Measurements from ENCODE around the gene ATF1. TPM values are rescaled to one million over a fixed set of nuclear protein-coding genes. Genes with fewer than 3 reads are reported as not detected.
"Not testable (repeated sequence)": the region's sequence is repeated elsewhere in the genome, so short reads cannot be mapped to it uniquely, and the experiment has no call there.

ATF1 gene
- total RNA-seq, 2 experiments from 2014 or later, result 50.1 to 50.5 TPM

- Mint-ChIP-seq H3K4me1 (ENCODE audit: low read depth) (peaks cover 39% of the 10 kb centered on the region), H3K27ac (peak overlapping the region; percentile 87), H3K4me3 (peak overlapping the region; percentile 82), H3K36me3 (peaks cover 7% of the 10 kb centered on the region), H3K27me3 (no peaks in the 10 kb centered on the region), H3K9me3 (peaks cover 3% of the 10 kb centered on the region)
- POLR2A ChIA-PET, result interaction anchor here (0.5 to 2.9 kb wide), 11 partner anchors 9 to 577 kb away, joined by 3 to 22 read pairs (median 4); partner anchors contain the start of genes CSRNP2, LETMD1, POU6F1 and SLC11A2
- DNase-seq, result peak; percentile 78
- intact Hi-C loops (cut with micrococcal nuclease), result loop anchor here (1.0 to 10.0 kb wide), 5 partner anchors 61 to 580 kb away; partner anchors contain the start of gene CELA1
- CTCF ChIA-PET, result interaction anchor here (0.6 to 3.4 kb wide), 33 partner anchors 9 to 586 kb away, joined by 3 to 52 read pairs (median 4); partner anchors contain the start of genes DAZAP2, LETMD1, POU6F1 and SLC11A2
These were observed 589 bp downstream of the ATF1 start for GRCh38 chr12:50764286-50765094.

DNA sequence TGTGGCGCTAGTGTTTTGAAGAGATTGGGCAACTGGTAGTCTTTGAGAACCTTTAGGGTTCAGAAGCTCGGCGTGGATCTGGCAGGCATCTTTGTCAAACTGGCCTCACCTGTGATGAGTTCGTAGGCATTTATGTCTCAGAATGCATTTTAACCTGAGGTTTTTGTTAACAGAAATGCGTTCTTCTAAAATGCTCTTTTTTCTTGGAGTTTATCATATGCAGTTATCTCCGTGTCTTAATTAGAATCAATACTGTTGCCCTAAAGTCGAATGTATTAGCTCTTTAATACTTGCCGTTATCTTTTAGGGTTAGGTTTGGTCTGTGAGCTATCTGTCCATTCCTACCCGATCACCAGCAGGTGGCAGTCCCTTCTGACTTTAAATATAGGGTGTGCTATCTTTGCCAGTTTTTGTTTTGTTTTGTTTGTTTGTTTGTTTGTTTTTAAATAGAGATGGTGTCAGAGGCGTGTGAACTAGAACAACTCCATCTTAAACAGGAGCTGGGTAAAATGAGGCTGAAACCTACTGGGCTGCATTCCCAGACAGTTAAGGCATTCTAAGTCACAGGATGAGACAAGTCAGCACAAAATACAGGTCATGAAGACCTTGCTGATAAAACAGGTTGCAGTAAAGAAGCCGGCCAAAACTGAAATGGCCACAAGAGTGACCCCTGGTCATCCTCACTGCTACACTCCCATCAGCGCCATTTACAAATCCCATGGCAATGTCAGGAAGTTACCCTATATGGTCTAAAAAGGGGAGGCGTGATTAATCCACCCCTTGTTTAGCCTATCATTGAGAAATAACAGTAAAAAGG is 1.4 kb downstream of the ATF1 start:
- ChIA-PET POLR2A (interaction anchor here (0.5 to 2.9 kb wide), 7 partner anchors 9 to 506 kb away, joined by 3 to 22 read pairs (median 4); partner anchors contain the start of genes LETMD1, POU6F1 and SLC11A2), CTCF (interaction anchor here (0.6 to 3.4 kb wide), 33 partner anchors 9 to 585 kb away, joined by 3 to 52 read pairs (median 4); partner anchors contain the start of genes DAZAP2, LETMD1, POU6F1 and SLC11A2)
- H3K27ac Mint-ChIP-seq, result peak overlapping the region; percentile 87
- no peaks in the 10 kb centered on the region for H3K27me3 Mint-ChIP-seq
- peaks cover 39% of the 10 kb centered on the region for H3K4me1 Mint-ChIP-seq (ENCODE audit: low read depth)
- DNase-seq, result peak; percentile 64
- H3K4me3 Mint-ChIP-seq, result peak overlapping the region; percentile 82
- peaks cover 3% of the 10 kb centered on the region for H3K9me3 Mint-ChIP-seq
- intact Hi-C loops (cut with micrococcal nuclease), result loop anchor here (1.0 to 10.0 kb wide), 4 partner anchors 60 to 579 kb away; partner anchors contain the start of gene CELA1
- H3K36me3 Mint-ChIP-seq, result peaks cover 8% of the 10 kb centered on the region

- no peak for DNase-seq
- intact Hi-C loops (cut with micrococcal nuclease), result loop anchor here (10.0 kb wide), 2 partner anchors 476 to 576 kb away; partner anchors contain the start of gene CELA1
- ChIA-PET CTCF (interaction anchor here (0.6 to 1.1 kb wide), 3 partner anchors 27 to 801 kb away, joined by 3 to 4 read pairs (median 3); no protein-coding TSS in a partner anchor), POLR2A (no interaction called here)
- Mint-ChIP-seq H3K36me3 (peaks cover 20% of the 10 kb centered on the region), H3K9me3 (peaks cover 3% of the 10 kb centered on the region), H3K4me3 (no peak overlapping the region), H3K27me3 (no peaks in the 10 kb centered on the region), H3K4me1 (ENCODE audit: low read depth) (peaks cover 32% of the 10 kb centered on the region), H3K27ac (no peak overlapping the region)
These were observed 4.5 kb downstream of the ATF1 start for GRCh38 chr12:50768391-50768790.

DNA sequence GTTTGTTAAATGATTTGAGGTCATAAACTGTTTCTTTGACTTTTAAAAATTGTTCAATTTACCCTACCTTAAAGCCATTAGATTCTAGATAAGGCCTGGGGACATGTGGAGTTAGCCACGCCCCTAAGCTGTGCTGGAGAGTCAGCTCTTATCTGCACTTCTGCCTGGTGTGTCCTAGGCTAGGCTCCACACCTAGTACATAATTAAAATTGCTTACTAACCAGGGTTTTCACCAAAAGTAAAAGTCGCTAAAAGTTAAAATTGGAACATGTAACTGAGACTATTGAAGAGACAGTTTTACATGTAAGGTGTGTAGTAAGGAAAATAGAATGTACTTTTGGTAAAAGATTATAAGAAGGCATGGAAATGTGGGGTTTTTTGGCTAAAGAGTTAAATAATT is 4.9 kb downstream of the ATF1 start:
- intact Hi-C loops (cut with micrococcal nuclease), result loop anchor here (10.0 kb wide), 2 partner anchors 476 to 576 kb away; partner anchors contain the start of gene CELA1

GRCh38 chr12:50771409-50771808 is 7.5 kb downstream of the ATF1 start:
- Mint-ChIP-seq H3K27ac (no peak overlapping the region), H3K4me1 (ENCODE audit: low read depth) (peaks cover 35% of the 10 kb centered on the region)

More for the DNA sequence above, 4.9 kb downstream of the ATF1 start:
- DNase-seq, H3K4me3 Mint-ChIP-seq, POLR2A ChIA-PET, H3K9me3 Mint-ChIP-seq, H3K27ac Mint-ChIP-seq, H3K27me3 Mint-ChIP-seq: not testable (repeated sequence)
- Mint-ChIP-seq H3K4me1 (ENCODE audit: low read depth) (peaks cover 35% of the 10 kb centered on the region), H3K36me3 (peaks cover 18% of the 10 kb centered on the region)
- CTCF ChIA-PET, result interaction anchor here (1.0 to 1.1 kb wide), 2 partner anchors 26 to 801 kb away, joined by 3 to 4 read pairs; no protein-coding TSS in a partner anchor

GRCh38 chr12:50772470-50772869 is 8.6 kb downstream of the ATF1 start:
- intact Hi-C loops (cut with micrococcal nuclease), result no loop called here
- H3K27ac Mint-ChIP-seq, result no peak overlapping the region
- CTCF ChIA-PET, result no interaction called here

More at GRCh38 chr12:50771409-50771808, 7.5 kb downstream of the ATF1 start:
- intact Hi-C loops (cut with micrococcal nuclease), result no loop called here
- no peak for DNase-seq
- no peak overlapping the region for H3K4me3 Mint-ChIP-seq
- peaks cover 3% of the 10 kb centered on the region for H3K9me3 Mint-ChIP-seq
- POLR2A ChIA-PET, result interaction anchor here (0.6 kb wide), 1 partner anchor 266 kb away, joined by 3 read pairs; no protein-coding TSS in a partner anchor
- H3K27me3 Mint-ChIP-seq, result no peaks in the 10 kb centered on the region
- H3K36me3 Mint-ChIP-seq, result peaks cover 20% of the 10 kb centered on the region
- CTCF ChIA-PET, result no interaction called here

DNA sequence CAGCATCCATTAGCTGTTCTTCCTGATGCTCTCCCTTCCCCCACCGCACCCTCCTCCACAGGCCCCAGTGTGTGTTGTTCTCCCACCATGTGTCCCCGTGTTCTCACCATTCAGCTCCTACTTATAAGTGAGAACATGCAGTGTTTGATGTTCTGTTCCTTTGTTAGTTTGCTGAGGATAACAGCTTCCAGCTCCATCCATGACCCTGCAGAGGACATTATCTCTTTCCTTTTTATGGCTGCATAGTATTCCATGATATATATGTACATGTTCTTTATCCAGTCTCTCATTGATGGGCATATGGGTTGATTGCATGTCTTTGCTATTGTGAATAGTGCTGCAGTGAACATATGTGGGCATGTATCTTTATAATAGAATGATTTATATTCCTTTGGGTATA is 9.0 kb downstream of the ATF1 start:
- Mint-ChIP-seq H3K36me3 (peaks cover 20% of the 10 kb centered on the region), H3K27ac (no peak overlapping the region), H3K4me1 (ENCODE audit: low read depth) (peaks cover 42% of the 10 kb centered on the region), H3K9me3 (peaks cover 3% of the 10 kb centered on the region), H3K4me3 (no peak overlapping the region), H3K27me3 (no peaks in the 10 kb centered on the region)
- DNase-seq, result no peak
- ChIA-PET POLR2A (interaction anchor here (2.1 kb wide), 1 partner anchor 8 kb away, joined by 14 read pairs; the partner anchor contains the start of gene ATF1), CTCF (interaction anchor here (0.6 to 2.4 kb wide), 3 partner anchors 8 to 53 kb away, joined by 3 to 24 read pairs (median 4); partner anchors contain the start of gene ATF1)
- intact Hi-C loops (cut with micrococcal nuclease), result no loop called here

More at GRCh38 chr12:50772470-50772869, 8.6 kb downstream of the ATF1 start:
- no peak overlapping the region for H3K4me3 Mint-ChIP-seq
- no peaks in the 10 kb centered on the region for H3K27me3 Mint-ChIP-seq
- peaks cover 38% of the 10 kb centered on the region for H3K4me1 Mint-ChIP-seq (ENCODE audit: low read depth)
- POLR2A ChIA-PET, result no interaction called here
- H3K9me3 Mint-ChIP-seq, result peaks cover 3% of the 10 kb centered on the region
- DNase-seq, result no peak
- peaks cover 20% of the 10 kb centered on the region for H3K36me3 Mint-ChIP-seq

DNA sequence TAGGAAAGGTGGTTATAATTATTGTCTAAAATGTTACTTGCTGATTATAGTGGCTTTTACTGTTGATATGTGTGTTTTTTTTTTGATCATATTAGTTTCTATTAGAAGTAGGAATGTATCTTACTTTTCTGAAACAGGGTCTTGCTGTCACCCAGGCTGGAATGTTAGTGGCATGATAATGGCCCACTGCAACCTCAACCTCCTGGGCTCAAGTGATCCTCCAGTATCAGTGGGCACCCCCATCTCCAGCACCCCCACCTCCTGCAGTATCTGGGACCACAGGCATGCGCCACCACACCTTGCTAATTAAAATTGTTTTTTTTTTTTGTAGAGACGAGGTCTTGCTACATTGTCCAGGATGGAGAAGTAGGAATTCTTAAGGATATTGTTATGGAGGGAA is 11.3 kb downstream of the ATF1 start:
- Mint-ChIP-seq H3K4me1 (ENCODE audit: low read depth) (peaks cover 46% of the 10 kb centered on the region), H3K36me3 (peaks cover 17% of the 10 kb centered on the region), H3K4me3 (no peak overlapping the region), H3K27ac (no peak overlapping the region), H3K9me3 (peaks cover 3% of the 10 kb centered on the region), H3K27me3 (no peaks in the 10 kb centered on the region)
- intact Hi-C loops (cut with micrococcal nuclease), result no loop called here
- POLR2A ChIA-PET, result interaction anchor here (0.6 kb wide), 1 partner anchor 250 kb away, joined by 3 read pairs; no protein-coding TSS in a partner anchor
- DNase-seq, result no peak
- CTCF ChIA-PET, result interaction anchor here (0.7 to 2.4 kb wide), 3 partner anchors 10 to 936 kb away, joined by 3 to 24 read pairs (median 4); partner anchors contain the start of gene ATF1

DNA sequence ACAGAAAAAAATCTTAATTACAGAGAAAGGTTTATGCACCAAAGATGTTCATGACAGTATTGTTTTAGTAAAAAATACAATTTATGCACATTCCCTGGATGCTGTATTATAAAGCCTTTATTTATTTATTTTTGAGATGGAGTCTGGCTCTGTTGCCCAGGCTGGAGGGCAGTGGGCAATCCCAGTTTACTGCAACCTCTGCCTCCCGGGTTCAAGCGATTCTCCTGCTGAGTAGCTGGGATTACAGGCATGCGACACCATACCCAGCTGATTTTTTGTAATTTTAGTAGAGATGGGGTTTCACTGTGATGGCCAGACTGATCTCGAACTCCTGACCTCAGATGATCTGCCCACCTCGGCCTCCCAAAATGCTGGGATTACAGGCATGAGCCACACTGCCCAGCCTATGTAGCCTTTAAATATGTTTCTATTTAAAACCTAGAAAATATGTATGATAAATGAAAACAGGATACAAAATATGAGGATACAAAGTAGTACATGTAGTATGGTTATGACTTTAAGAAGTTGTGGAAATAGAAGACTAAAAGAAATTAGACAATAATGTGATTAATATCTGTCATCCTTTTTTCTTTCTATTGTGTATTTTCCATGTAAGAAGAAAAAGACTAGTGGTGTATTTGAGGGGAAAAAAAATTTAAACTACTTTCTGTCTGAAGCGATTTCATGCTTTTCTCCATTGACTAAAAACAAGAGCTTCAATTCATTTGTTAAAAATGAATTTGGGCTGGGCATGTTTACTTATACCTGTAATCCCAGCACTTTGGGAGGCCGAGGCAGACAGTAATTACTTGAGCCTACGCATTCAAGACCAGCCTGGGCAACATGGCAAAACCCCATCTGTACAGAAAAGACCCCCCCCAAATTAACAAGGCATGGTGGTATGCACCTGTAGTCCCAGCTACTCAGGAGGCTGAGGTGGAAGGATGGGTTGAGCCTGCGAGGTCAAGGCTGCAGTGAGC is 13.1 kb downstream of the ATF1 start:
- DNase-seq, result peak; percentile 35
- intact Hi-C loops (cut with micrococcal nuclease), result no loop called here
- no peaks in the 10 kb centered on the region for H3K27me3 Mint-ChIP-seq
- ChIA-PET POLR2A (interaction anchor here (0.8 to 1.1 kb wide), 2 partner anchors 11 to 249 kb away, joined by 3 read pairs; partner anchors contain the start of gene SLC11A2), CTCF (interaction anchor here (2.1 kb wide), 2 partner anchors 11 to 13 kb away, joined by 7 to 10 read pairs; partner anchors contain the start of gene ATF1)
- H3K4me3 Mint-ChIP-seq, result no peak overlapping the region
- H3K36me3 Mint-ChIP-seq, result peaks cover 17% of the 10 kb centered on the region
- peaks cover 3% of the 10 kb centered on the region for H3K9me3 Mint-ChIP-seq
- H3K27ac Mint-ChIP-seq, result peak overlapping the region; percentile 57
- peaks cover 46% of the 10 kb centered on the region for H3K4me1 Mint-ChIP-seq (ENCODE audit: low read depth)
